ENCODE measurements around the gene SERINC3. TPM values are rescaled to one million over a fixed set of nuclear protein-coding genes. Genes with fewer than 3 reads are reported as not detected.
A peak's percentile ranks its signal among the peaks of the same experiment; 100 is the strongest.

Gene SERINC3
- total and polyA plus RNA-seq, 2 experiments from 2014 or later = 18.1 to 33.0 TPM

DNA sequence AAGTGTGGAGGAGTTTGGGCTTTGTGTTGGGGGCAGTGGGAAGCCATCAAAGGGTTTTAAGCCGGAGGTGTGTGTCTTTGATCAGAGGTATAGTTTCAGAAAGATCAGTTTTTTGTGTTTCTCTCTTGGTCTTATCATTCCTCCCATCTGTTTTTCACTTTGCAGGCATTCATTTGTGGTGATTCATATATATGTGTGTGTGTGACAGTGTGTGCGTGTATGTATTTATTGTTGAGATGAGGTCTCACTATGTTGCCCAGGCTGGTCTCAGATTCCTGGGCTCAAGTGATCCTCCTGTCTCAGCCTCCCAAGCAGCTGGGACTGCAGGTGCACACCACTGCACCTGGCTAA lies 11.1 kb upstream of the SERINC3 start (continued):
- TF ChIP-seq, protein P1, sequence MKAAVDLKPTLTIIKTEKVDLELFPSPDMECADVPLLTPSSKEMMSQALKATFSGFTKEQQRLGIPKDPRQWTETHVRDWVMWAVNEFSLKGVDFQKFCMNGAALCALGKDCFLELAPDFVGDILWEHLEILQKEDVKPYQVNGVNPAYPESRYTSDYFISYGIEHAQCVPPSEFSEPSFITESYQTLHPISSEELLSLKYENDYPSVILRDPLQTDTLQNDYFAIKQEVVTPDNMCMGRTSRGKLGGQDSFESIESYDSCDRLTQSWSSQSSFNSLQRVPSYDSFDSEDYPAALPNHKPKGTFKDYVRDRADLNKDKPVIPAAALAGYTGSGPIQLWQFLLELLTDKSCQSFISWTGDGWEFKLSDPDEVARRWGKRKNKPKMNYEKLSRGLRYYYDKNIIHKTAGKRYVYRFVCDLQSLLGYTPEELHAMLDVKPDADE (IDR thresholded peaks at IDR 0.05) = no peak
- TF ChIP-seq NANOG (IDR thresholded peaks at IDR 0.05; ENCODE audit: borderline replicate concordance) (no peak), STAT1 (IDR thresholded peaks at IDR 0.05; ENCODE audit: unreplicated experiment) (no peak), POLR2AphosphoS5 (IDR thresholded peaks at IDR 0.05; ENCODE audit: low read depth) (no peak)
- TF ChIP-seq, protein P2, sequence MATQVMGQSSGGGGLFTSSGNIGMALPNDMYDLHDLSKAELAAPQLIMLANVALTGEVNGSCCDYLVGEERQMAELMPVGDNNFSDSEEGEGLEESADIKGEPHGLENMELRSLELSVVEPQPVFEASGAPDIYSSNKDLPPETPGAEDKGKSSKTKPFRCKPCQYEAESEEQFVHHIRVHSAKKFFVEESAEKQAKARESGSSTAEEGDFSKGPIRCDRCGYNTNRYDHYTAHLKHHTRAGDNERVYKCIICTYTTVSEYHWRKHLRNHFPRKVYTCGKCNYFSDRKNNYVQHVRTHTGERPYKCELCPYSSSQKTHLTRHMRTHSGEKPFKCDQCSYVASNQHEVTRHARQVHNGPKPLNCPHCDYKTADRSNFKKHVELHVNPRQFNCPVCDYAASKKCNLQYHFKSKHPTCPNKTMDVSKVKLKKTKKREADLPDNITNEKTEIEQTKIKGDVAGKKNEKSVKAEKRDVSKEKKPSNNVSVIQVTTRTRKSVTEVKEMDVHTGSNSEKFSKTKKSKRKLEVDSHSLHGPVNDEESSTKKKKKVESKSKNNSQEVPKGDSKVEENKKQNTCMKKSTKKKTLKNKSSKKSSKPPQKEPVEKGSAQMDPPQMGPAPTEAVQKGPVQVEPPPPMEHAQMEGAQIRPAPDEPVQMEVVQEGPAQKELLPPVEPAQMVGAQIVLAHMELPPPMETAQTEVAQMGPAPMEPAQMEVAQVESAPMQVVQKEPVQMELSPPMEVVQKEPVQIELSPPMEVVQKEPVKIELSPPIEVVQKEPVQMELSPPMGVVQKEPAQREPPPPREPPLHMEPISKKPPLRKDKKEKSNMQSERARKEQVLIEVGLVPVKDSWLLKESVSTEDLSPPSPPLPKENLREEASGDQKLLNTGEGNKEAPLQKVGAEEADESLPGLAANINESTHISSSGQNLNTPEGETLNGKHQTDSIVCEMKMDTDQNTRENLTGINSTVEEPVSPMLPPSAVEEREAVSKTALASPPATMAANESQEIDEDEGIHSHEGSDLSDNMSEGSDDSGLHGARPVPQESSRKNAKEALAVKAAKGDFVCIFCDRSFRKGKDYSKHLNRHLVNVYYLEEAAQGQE (IDR thresholded peaks at IDR 0.05; ENCODE audit: unreplicated experiment) = no peak

DNA sequence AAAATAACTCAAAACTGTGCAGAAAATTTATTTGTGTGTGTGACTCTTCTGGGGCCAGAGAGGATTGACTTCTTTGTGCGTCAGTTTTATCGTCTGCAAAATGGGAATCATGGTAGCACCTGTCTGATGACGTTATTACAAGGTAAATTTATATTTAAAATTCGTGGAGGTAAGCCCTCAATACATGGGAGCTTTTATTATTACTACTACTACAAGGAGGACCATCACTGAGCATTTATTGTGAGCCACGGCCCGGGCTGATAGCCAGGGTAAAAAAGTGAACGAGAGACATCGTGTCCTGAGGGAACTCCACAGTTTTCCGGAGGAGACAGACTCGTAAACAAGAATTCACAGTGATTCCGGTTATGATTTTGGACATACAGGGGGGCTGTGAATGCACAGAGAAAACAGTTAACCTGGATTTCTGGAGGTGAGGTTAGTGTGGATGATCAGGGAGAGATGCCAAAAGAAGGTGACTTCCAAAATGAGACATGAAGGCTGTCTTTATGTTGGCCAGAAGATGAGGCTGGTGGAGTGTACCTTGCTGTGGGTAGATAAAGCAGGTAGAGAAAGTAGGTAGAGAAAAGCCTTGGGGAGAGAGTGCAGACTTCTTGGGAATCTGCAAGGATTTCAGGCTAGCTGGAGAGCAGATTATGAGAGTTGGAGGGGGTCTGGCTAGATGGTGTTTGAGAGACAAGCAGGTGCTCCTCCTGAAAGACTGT lies 10.6 kb upstream of the SERINC3 start:
- H3K27ac Mint-ChIP-seq = no peak overlapping the region
- Histone ChIP-seq H4K20me1 (replicated peaks; ENCODE audit: insufficient read depth) (no peaks in the 10 kb centered on the region), H3K36me3 (ENCODE audit: insufficient read depth) (no peaks in the 10 kb centered on the region), H3K79me2 (replicated peaks; ENCODE audit: insufficient read depth) (peaks cover 6% of the 10 kb centered on the region), H3K4me2 (peak overlapping the region; percentile 88), H3K4me1 (ENCODE audit: insufficient read depth) (peaks cover 11% of the 10 kb centered on the region; the same call in 1 of the 2 replicates), H3K27ac (ENCODE audit: low read depth) (no peak overlapping the region), H2AFZ (peak overlapping the region; percentile 96), H3K9me2 (ENCODE audit: insufficient read depth) (no peaks in the 10 kb centered on the region), H3K27me3 (ENCODE audit: insufficient read depth) (0 out of 2 replicates have a peak, but pooled peaks cover 4% of the 10 kb centered on the region), H3F3A (replicated peaks; ENCODE audit: low read depth) (peaks cover 5% of the 10 kb centered on the region; the same call in 1 of the 2 replicates), H3K4me3 (peak overlapping the region; percentile 92)
- H3K36me3 Mint-ChIP-seq (ENCODE audit: low read depth) = no peaks in the 10 kb centered on the region
- no peaks in the 10 kb centered on the region for H3K9me3 Mint-ChIP-seq
- ATAC-seq (no peak), DNase-seq (ENCODE audit: low spot score) (no peak)
- peaks cover 3% of the 10 kb centered on the region; the same call in 1 of the 3 replicates for H3K4me1 Mint-ChIP-seq
- H3K4me3 Mint-ChIP-seq = no peak overlapping the region
- H3K27me3 Mint-ChIP-seq (ENCODE audit: insufficient read depth, low read depth, poor library complexity) = peaks cover 8% of the 10 kb centered on the region
- TF ChIP-seq EZH2 (IDR thresholded peaks at IDR 0.05; ENCODE audit: low read depth, unreplicated experiment) (no peak), EZH2phosphoT487 (IDR thresholded peaks at IDR 0.05; ENCODE audit: unreplicated experiment) (no peak), STAT1 (IDR thresholded peaks at IDR 0.05; ENCODE audit: unreplicated experiment) (no peak), POLR2AphosphoS5 (IDR thresholded peaks at IDR 0.05; ENCODE audit: low read depth) (no peak), ZNF331 (CRISPR knock-in tag; IDR thresholded peaks at IDR 0.05; ENCODE audit: low read depth) (no peak)
- TF ChIP-seq, protein P3, sequence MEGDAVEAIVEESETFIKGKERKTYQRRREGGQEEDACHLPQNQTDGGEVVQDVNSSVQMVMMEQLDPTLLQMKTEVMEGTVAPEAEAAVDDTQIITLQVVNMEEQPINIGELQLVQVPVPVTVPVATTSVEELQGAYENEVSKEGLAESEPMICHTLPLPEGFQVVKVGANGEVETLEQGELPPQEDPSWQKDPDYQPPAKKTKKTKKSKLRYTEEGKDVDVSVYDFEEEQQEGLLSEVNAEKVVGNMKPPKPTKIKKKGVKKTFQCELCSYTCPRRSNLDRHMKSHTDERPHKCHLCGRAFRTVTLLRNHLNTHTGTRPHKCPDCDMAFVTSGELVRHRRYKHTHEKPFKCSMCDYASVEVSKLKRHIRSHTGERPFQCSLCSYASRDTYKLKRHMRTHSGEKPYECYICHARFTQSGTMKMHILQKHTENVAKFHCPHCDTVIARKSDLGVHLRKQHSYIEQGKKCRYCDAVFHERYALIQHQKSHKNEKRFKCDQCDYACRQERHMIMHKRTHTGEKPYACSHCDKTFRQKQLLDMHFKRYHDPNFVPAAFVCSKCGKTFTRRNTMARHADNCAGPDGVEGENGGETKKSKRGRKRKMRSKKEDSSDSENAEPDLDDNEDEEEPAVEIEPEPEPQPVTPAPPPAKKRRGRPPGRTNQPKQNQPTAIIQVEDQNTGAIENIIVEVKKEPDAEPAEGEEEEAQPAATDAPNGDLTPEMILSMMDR (conservative IDR thresholded peaks at IDR 0.05; ENCODE audit: low read depth in 2 of 2) = no peak
- TF ChIP-seq, protein P2 (IDR thresholded peaks at IDR 0.05; ENCODE audit: unreplicated experiment) = no peak

Data from GM23338 (cell line).